Sigmoid colon (tissue), 7 donors: Measurements from ENCODE around the gene OR2F1. TPM values are rescaled to one million over a fixed set of nuclear protein-coding genes. Genes with fewer than 3 reads are reported as not detected.

Source experiments
- DNase-seq: peaks from one replicate; pipeline ENCODE4 v3.0.0-alpha.2; 2019
- H3K27ac ChIP-seq, 4 donors: fragments of 200-600 bp; sonication (generic); one replicate each; pipeline ENCODE4 v1.5.1; 2016 to 2019; ENCODE audit warnings: mild to moderate bottlenecking in 1 of 4
- H3K27me3 ChIP-seq, 3 donors: fragments of 200-600 bp; sonication (generic); one replicate each; pipeline ENCODE4 v1.5.1; 2019; ENCODE audit warnings: mild to moderate bottlenecking in 1 of 3
- H3K36me3 ChIP-seq, 4 donors: fragments of 200-600 bp; sonication (generic); one replicate each; pipeline ENCODE4 v1.5.1; 2016 to 2019
- H3K4me1 ChIP-seq, 4 donors: fragments of 200-600 bp; sonication (generic); one replicate each; pipeline ENCODE4 v1.5.1; 2017 to 2019
- H3K4me3 ChIP-seq, 4 donors: fragments of 200-600 bp; sonication (generic); one replicate each; pipeline ENCODE4 v1.5.1; 2017 to 2019; ENCODE audit warnings: mild to moderate bottlenecking in 2 of 4, moderate library complexity in 1 of 4
- H3K9me3 ChIP-seq, 4 donors: fragments of 200-600 bp in 3 of 4; sonication (generic) in 3 of 4; one replicate each; pipeline versions ENCODE4 v1.5.1 to v1.6.1; 2013 to 2019
- EP300 ChIP-seq, 4 donors: sonication (generic); formaldehyde crosslinking; IDR thresholded peaks; one replicate each; pipeline ENCODE4 v1.6.1; 2017; ENCODE audit warnings: antibody characterized with exemption in 4 of 4
- POLR2A ChIP-seq, 2 donors: fragments of 450-650 bp; IDR thresholded peaks; one replicate each; pipeline ENCODE4 v1.6.1; 2016; ENCODE audit warnings: antibody characterized with exemption in 2 of 2, mild to moderate bottlenecking in 2 of 2, moderate library complexity in 2 of 2
- POLR2AphosphoS5 ChIP-seq, 4 donors: sonication (generic); formaldehyde crosslinking; IDR thresholded peaks; one replicate each; pipeline ENCODE4 v1.6.1; 2017; ENCODE audit warnings: antibody characterized with exemption in 4 of 4
- WGBS, 2 donors: extraction: QIAGEN DNeasy Blood & Tissue Kit; methylation state at CpG; one replicate each; pipeline ENCODE4 v1.1.7; 2013; 5-methylcytosine and 5-hydroxymethylcytosine counted together
- intact Hi-C: fragments of 100-400 bp; cut with DNase I; formaldehyde crosslinking; loops from one replicate; pipeline ENCODE4 v1.15.1; 2023
- polyA plus RNA-seq, 3 donors: library from polyadenylated mRNA; stranded (reverse); fragments of 200-250 nt; gene quantifications; one replicate each; pipeline ENCODE4 v1.2.3, GENCODE V29; 2013
- total RNA-seq, 4 donors: library from RNA; depleted of rRNA; stranded (reverse); fragments of >200 nt; gene quantifications; one replicate each; pipeline ENCODE4 v1.1.0, GENCODE V29; 2016
- TF ChIP-seq, protein P1 (sequence below), 4 experiments: fragments of 450-650 bp in 3 of 4; fragments of 200-600 bp in 1 of 4; IDR thresholded peaks; one replicate each; pipeline ENCODE4 v1.5.1; 2016 to 2019; ENCODE audit warnings: antibody characterized with exemption in 4 of 4, mild to moderate bottlenecking in 3 of 4, moderate library complexity in 2 of 4
- donor health status: healthy with polysubstance abuse.
- donor health status: Bipolar disorder and iron deficiency.
- donor health status: healthy.

Gene OR2F1
- total and polyA plus RNA-seq, 7 donors, result not detected

DNA sequence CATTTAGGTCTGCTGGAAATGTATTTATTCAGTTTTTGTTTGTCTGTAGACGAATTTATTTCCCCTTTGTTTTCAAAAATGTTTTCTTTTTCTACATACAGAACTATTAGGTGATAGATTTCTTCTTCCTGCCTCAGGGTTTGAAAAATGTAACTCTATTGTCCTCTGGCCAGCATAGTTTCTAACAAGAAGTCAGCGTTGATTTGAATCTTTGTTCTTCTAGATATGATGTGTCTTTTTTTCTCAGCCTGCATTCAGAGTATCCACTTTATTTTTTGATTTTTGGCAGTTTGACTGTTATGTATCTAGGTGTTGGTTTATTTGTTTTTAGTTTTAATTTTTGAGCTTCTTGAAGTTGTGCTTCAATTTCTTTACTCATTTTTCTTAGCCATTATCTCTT lies 7.5 kb upstream of the OR2F1 start:
- TF ChIP-seq POLR2AphosphoS5 (IDR thresholded peaks at IDR 0.05), result no peak
- TF ChIP-seq, protein P1, sequence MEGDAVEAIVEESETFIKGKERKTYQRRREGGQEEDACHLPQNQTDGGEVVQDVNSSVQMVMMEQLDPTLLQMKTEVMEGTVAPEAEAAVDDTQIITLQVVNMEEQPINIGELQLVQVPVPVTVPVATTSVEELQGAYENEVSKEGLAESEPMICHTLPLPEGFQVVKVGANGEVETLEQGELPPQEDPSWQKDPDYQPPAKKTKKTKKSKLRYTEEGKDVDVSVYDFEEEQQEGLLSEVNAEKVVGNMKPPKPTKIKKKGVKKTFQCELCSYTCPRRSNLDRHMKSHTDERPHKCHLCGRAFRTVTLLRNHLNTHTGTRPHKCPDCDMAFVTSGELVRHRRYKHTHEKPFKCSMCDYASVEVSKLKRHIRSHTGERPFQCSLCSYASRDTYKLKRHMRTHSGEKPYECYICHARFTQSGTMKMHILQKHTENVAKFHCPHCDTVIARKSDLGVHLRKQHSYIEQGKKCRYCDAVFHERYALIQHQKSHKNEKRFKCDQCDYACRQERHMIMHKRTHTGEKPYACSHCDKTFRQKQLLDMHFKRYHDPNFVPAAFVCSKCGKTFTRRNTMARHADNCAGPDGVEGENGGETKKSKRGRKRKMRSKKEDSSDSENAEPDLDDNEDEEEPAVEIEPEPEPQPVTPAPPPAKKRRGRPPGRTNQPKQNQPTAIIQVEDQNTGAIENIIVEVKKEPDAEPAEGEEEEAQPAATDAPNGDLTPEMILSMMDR (IDR thresholded peaks at IDR 0.05), result no peak
- no peak for TF ChIP-seq EP300 (IDR thresholded peaks at IDR 0.05)
- TF ChIP-seq POLR2A (IDR thresholded peaks at IDR 0.05), result no peak

DNA sequence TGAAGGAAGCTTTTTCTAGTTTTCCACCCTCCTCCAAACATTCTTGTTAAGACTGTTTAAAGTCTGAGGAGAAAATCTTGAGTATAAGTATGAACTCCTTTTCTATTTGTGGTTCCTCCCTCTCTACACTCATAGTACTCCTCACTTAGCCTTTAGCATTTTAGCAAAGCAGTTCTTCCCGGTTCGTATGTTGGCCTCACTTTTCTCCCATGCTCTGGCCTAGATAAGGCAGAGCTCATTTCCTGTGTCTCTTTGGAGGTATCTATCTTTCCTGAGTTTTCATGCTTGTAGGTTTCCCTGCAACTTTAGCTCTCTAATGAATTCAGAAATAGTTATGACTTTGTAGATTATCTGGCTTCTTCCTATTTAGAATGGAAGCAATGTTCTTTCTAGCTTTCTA lies 5.9 kb upstream of the OR2F1 start:
- Histone ChIP-seq H3K4me1 (peaks cover 0 to 10% (median 1%) of the 10 kb centered on the region in 4 donors), H3K36me3 (no peaks in the 10 kb centered on the region), H3K4me3 (no peak overlapping the region), H3K9me3 (no peaks in the 10 kb centered on the region), H3K27me3 (no peaks in the 10 kb centered on the region), H3K27ac (no peak overlapping the region)
- 27 to 86% methylated on average over 2 of the region's 2 CpGs for WGBS, 2 donors
- no peak for DNase-seq
- intact Hi-C loops, result no loop called here
- TF ChIP-seq, protein P1 (IDR thresholded peaks at IDR 0.05), result no peak
- TF ChIP-seq POLR2AphosphoS5 (IDR thresholded peaks at IDR 0.05), result no peak
- no peak for TF ChIP-seq POLR2A (IDR thresholded peaks at IDR 0.05)
- TF ChIP-seq EP300 (IDR thresholded peaks at IDR 0.05), result no peak

More for the DNA sequence above, 7.5 kb upstream of the OR2F1 start:
- Histone ChIP-seq H3K27me3 (no peaks in the 10 kb centered on the region), H3K4me3 (no peak overlapping the region), H3K9me3 (no peaks in the 10 kb centered on the region), H3K36me3 (no peaks in the 10 kb centered on the region), H3K4me1 (no peaks in the 10 kb centered on the region), H3K27ac (no peak overlapping the region)
- no peak for DNase-seq
- intact Hi-C loops, result no loop called here
- 67 to 85% methylated on average over 2 of the region's 2 CpGs for WGBS, 2 donors

DNA sequence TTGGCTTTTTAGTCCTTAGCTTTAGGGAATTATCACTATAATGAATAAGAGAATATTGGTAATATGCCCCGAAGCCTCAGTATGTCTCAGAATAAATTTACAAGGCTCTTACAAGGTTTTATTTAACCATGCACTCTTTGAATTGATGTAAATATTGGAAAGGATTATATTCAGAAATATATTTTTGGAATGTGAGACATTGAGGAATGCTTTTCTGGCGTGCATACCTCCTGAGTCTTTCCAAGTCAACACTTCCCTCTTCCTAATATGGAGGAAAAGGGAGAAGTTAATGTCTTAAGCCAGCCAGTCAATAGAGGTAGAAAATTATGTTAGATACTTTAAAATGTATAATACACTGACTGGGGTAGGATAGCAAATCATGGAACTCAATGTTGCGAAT lies 1.2 kb upstream of the OR2F1 start:
- peaks cover 0 to 13% (median 4%) of the 10 kb centered on the region in 4 donors for H3K4me1 ChIP-seq
- no peak overlapping the region for H3K4me3 ChIP-seq
- H3K27ac ChIP-seq, result no peak overlapping the region
- WGBS, 2 donors, result 71 to 91% methylated on average over 3 of the region's 3 CpGs
- no peaks in the 10 kb centered on the region for H3K36me3 ChIP-seq
- no peak for TF ChIP-seq POLR2A (IDR thresholded peaks at IDR 0.05)
- no peak for TF ChIP-seq POLR2AphosphoS5 (IDR thresholded peaks at IDR 0.05)
- DNase-seq, result no peak
- H3K27me3 ChIP-seq, result no peaks in the 10 kb centered on the region
- intact Hi-C loops, result no loop called here
- H3K9me3 ChIP-seq, result no peaks in the 10 kb centered on the region

DNA sequence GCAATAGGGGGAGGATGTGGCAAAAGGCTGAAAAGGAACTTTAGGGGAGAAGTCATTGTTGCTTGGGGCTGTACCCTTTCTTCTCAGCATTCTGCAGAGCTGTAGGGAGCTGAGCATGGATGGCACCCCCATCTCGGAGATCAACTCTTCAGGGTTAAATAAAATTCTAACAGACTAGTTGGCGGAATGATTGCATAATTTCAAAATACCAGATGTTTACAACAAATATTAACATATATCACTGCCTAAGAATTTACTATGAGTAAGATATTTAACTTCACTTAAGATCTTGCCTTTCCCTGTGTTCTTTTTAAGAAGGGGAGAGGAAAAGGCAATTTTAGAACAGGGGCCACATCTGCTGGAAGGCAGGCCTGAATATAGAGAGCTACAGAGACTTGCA lies 509 bp upstream of the OR2F1 start:
- intact Hi-C loops, result no loop called here
- 74 to 77% methylated on average over 2 of the region's 2 CpGs for WGBS, 2 donors
- H3K27ac ChIP-seq, result no peak overlapping the region
- no peak for TF ChIP-seq POLR2AphosphoS5 (IDR thresholded peaks at IDR 0.05)
- TF ChIP-seq EP300 (IDR thresholded peaks at IDR 0.05), result no peak
- TF ChIP-seq, protein P1 (IDR thresholded peaks at IDR 0.05), result no peak
- no peak for TF ChIP-seq POLR2A (IDR thresholded peaks at IDR 0.05)
- no peaks in the 10 kb centered on the region for H3K27me3 ChIP-seq
- DNase-seq, result no peak
- H3K9me3 ChIP-seq, result no peaks in the 10 kb centered on the region
- H3K36me3 ChIP-seq, result no peaks in the 10 kb centered on the region
- no peak overlapping the region for H3K4me3 ChIP-seq
- peaks cover 0 to 13% (median 4%) of the 10 kb centered on the region in 4 donors for H3K4me1 ChIP-seq

DNA sequence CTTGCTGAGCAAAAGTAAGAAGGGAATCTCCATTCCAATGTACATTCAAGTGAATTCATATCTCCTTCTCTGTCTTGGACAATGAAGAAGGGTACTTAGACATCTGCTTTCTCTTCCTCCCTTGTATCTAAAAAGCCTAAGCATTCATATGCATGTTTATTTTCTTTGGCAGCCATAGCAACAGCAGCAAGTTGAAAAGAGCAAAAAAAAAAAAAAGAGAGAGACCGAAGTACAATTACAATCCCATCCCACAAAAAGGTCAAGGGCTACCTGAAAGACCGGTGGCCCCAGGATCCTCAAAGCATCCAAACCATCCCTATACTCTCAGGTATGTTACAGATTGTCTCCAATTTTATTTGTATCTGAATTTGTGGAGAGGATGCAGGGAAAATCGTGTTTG lies 4.1 kb downstream of the OR2F1 start:
- Histone ChIP-seq H3K27ac (no peak overlapping the region), H3K4me3 (no peak overlapping the region), H3K27me3 (no peaks in the 10 kb centered on the region), H3K4me1 (peaks cover 0 to 6% (median 1%) of the 10 kb centered on the region in 4 donors), H3K36me3 (no peaks in the 10 kb centered on the region), H3K9me3 (no peaks in the 10 kb centered on the region)
- TF ChIP-seq, protein P1 (IDR thresholded peaks at IDR 0.05), result no peak
- TF ChIP-seq POLR2A (IDR thresholded peaks at IDR 0.05), result no peak
- no peak for TF ChIP-seq POLR2AphosphoS5 (IDR thresholded peaks at IDR 0.05)
- TF ChIP-seq EP300 (IDR thresholded peaks at IDR 0.05), result no peak
- intact Hi-C loops, result no loop called here
- 31 to 70% methylated on average over 3 of the region's 3 CpGs for WGBS, 2 donors
- no peak for DNase-seq
